A549 (cell line): ENCODE results near the gene TMEM238. TPM values are rescaled to one million over a fixed set of nuclear protein-coding genes. Genes with fewer than 3 reads are reported as not detected.
A peak's percentile ranks its signal among the peaks of the same experiment; 100 is the strongest.

Experiments
- ATAC-seq, 2 experiments: fragments of 200-7000 bp in 1 of 2; fragments of >200 bp in 1 of 2; cut with Nextera tagmentation in 1 of 2; cut with Tn5 transposase in 1 of 2; 3 replicates each; pipeline versions ENCODE4 v1.8.0 to v1.9.1; 2018 to 2020; ENCODE audit warnings: mild to moderate bottlenecking in 1 of 2, moderate library complexity in 1 of 2
- CTCF ChIA-PET: fragments of 300-600 bp; sonication (Branson Sonifier 250); formaldehyde crosslinking; extraction: SDS; loops from one replicate; lab custom pipeline; 2021; ENCODE audit warnings: antibody characterized with exemption, inconsistent platforms; lab: Yijun Ruan, JAX
- POLR2A ChIA-PET: fragments of 350-600 bp; formaldehyde crosslinking; extraction: SDS; loops from one replicate; lab custom pipeline; 2021; ENCODE audit warnings: antibody characterized with exemption, inconsistent platforms; lab: Yijun Ruan, JAX
- DNase-seq, 2 experiments: peaks; one replicate each; pipeline versions ENCODE4 v3.0.0 to v3.0.0-alpha.2; 2011 to 2016; ENCODE audit warnings: low read depth in 1 of 2, low spot score in 1 of 2
- FAIRE-seq: peaks from 2 replicates; lab custom pipeline; 2011; peaks lifted over from hg19 to GRCh38; lab: Jason Lieb, UNC
- H3K27ac ChIP-seq, 2 experiments: fragments of >200 bp; sonication (Bioruptor Twin); formaldehyde crosslinking; 3 replicates each; pipeline ENCODE4 v1.5.1; 2016 to 2017
- H3K4me1 ChIP-seq: fragments of >200 bp; sonication (Bioruptor Twin); formaldehyde crosslinking; 3 replicates; pipeline ENCODE4 v1.6.1; 2016
- H3K4me2 ChIP-seq: fragments of >200 bp; sonication (Bioruptor Twin); formaldehyde crosslinking; 3 replicates; pipeline ENCODE4 v1.6.1; 2016
- H3K4me3 ChIP-seq: fragments of >200 bp; sonication (Bioruptor Twin); formaldehyde crosslinking; 3 replicates; pipeline ENCODE4 v1.5.1; 2016
- H3K9me3 ChIP-seq: fragments of >200 bp; sonication (Bioruptor Twin); formaldehyde crosslinking; 3 replicates; pipeline ENCODE4 v1.6.1; 2016
- E2F6 ChIP-seq: IDR thresholded peaks from 2 replicates; pipeline ENCODE4 v1.6.1; 2012; ENCODE audit warnings: low read depth, borderline replicate concordance
- EHF ChIP-seq: fragments of 250-450 bp; sonication (Bioruptor Pico); IDR thresholded peaks from 2 replicates; pipeline ENCODE4 v1.5.0; 2020; ENCODE audit warnings: mild to moderate bottlenecking
- EHMT2 ChIP-seq: fragments of 200-600 bp; sonication (generic); IDR thresholded peaks from 2 replicates; pipeline ENCODE4 v1.6.1; 2016; ENCODE audit warnings: antibody characterized with exemption, low read depth, mild to moderate bottlenecking, moderate library complexity
- ELK1 ChIP-seq: fragments of 150-350 bp; IDR thresholded peaks from 2 replicates; pipeline ENCODE4 v1.6.1; 2014; ENCODE audit warnings: low read depth, mild to moderate bottlenecking, low read length
- FOSL2 ChIP-seq, 2 experiments: fragments of 450-650 bp in 1 of 2; fragments of >200 bp in 1 of 2; sonication (Bioruptor Twin) in 1 of 2; formaldehyde crosslinking; IDR thresholded peaks; 2 replicates each; pipeline versions ENCODE4 v1.5.0 to v1.6.1; 2016 to 2020; ENCODE audit warnings: mild to moderate bottlenecking in 1 of 2, moderate library complexity in 1 of 2
- HEYL ChIP-seq: fragments of 250-450 bp; sonication (Bioruptor Pico); IDR thresholded peaks from 2 replicates; pipeline ENCODE4 v1.8.0; 2021; ENCODE audit warnings: mild to moderate bottlenecking, moderate library complexity
- HOXB5 ChIP-seq: fragments of 250-450 bp; sonication (Bioruptor Pico); IDR thresholded peaks from 2 replicates; pipeline ENCODE4 v1.5.0; 2020; ENCODE audit warnings: mild to moderate bottlenecking, moderate library complexity
- MAFK ChIP-seq: fragments of 450-650 bp; IDR thresholded peaks from 2 replicates; pipeline ENCODE4 v1.6.1; 2014; ENCODE audit not compliant: partially characterized antibody
- MAZ ChIP-seq: fragments of 150-350 bp; IDR thresholded peaks from 2 replicates; pipeline ENCODE4 v1.6.1; 2014; ENCODE audit warnings: antibody characterized with exemption, low read depth, low read length, borderline replicate concordance
- NPAS2 ChIP-seq: fragments of 250-450 bp; sonication (Bioruptor Pico); IDR thresholded peaks from 2 replicates; pipeline ENCODE4 v1.8.0; 2022; ENCODE audit warnings: mild to moderate bottlenecking, moderate library complexity, borderline replicate concordance
- RCOR1 ChIP-seq: fragments of 150-350 bp; IDR thresholded peaks from 2 replicates; pipeline ENCODE4 v1.6.1; 2014; ENCODE audit warnings: antibody characterized with exemption, low read length, low read depth
- RFX5 ChIP-seq: fragments of 450-650 bp; IDR thresholded peaks from 2 replicates; pipeline ENCODE4 v1.7.1; 2014; ENCODE audit warnings: antibody characterized with exemption, mild to moderate bottlenecking, moderate library complexity
- RNF2 ChIP-seq: fragments of 200-600 bp; sonication (generic); IDR thresholded peaks from 2 replicates; pipeline ENCODE4 v1.6.1; 2016; ENCODE audit warnings: low read depth, mild to moderate bottlenecking, antibody characterized with exemption, moderate library complexity, borderline replicate concordance
- SMC3 ChIP-seq: fragments of >200 bp; sonication (Bioruptor Twin); formaldehyde crosslinking; IDR thresholded peaks from 3 replicates; pipeline ENCODE4 v1.6.1; 2018; ENCODE audit warnings: inconsistent platforms
- ZC3H11A ChIP-seq: fragments of 450-650 bp; IDR thresholded peaks from 2 replicates; pipeline ENCODE4 v1.6.1; 2014; ENCODE audit warnings: antibody characterized with exemption, mild to moderate bottlenecking
- ZFP36 ChIP-seq: fragments of 450-650 bp; IDR thresholded peaks from 2 replicates; pipeline ENCODE4 v1.6.1; 2014; ENCODE audit warnings: borderline replicate concordance; ENCODE audit not compliant: partially characterized antibody
- ZNF302 ChIP-seq: fragments of 250-450 bp; sonication (Bioruptor Pico); IDR thresholded peaks from 2 replicates; pipeline ENCODE4 v1.9.0; 2021; ENCODE audit warnings: inconsistent platforms, mild to moderate bottlenecking, moderate library complexity
- WGBS: methylation state at CpG from one replicate; pipeline ENCODE4 v1.1.6; 2017; ENCODE audit errors: missing lambda C conversion rate; 5-methylcytosine and 5-hydroxymethylcytosine counted together
- polyA plus RNA-seq, 4 experiments: library from polyadenylated mRNA; depleted of rRNA in 3 of 4; stranded (reverse); fragments of >200 nt; fragmentation: RNase III in 1 of 4; extraction: RNeasy Plus Mini Kit Qiagen cat#74134 plus additional on column Dnase treatment in 1 of 4; gene quantifications; 2 replicates in 3 of 4; 3 replicates in 1 of 4; pipeline ENCODE4 v1.2.3, GENCODE V29; 2011 to 2017
- TF ChIP-seq, protein P1 (sequence below): fragments of 250-450 bp; sonication (Bioruptor Pico); IDR thresholded peaks from 2 replicates; pipeline ENCODE4 v1.5.0; 2021; ENCODE audit warnings: mild to moderate bottlenecking, moderate library complexity, borderline replicate concordance
- TF ChIP-seq, protein P2 (sequence below): IDR thresholded peaks from 2 replicates; pipeline ENCODE4 v1.6.1; 2012

TMEM238 gene
- polyA plus RNA-seq, 2 of the 4 experiments (the other 2 are of a cell fraction): 0.70 to 2.5 TPM

DNA sequence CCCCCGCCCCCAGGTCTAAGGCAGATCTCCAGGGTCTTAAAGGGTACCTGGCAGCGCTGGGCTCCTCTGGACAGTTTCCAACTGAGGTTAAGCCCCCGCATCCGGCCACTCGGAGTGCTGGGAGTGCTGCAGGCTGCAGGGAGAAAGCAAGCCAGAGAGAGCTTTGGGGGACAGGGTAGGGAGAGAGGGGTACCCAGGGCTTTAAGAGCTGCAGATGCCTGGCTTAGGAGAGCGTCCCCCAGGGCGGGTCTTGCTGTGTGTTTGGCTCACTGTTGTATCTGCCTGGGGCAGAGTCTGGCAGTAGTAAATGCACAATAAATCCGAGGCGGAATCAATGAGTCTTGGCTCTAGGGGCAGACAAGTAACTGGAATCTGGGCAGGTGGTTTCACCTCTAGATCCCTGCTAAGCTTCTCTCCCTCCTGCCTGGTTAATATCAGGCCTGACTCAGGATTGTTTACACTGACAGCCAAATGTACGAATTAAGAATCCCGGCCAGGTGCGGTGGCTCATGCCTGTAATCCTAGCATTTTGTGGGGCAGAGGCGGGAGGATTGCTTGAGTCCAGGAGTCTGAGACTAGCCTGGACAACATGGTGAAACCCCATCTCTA, 28.8 kb downstream of the TMEM238 start:
- H3K27ac ChIP-seq: peak overlapping the region in 1 of 2 experiments; percentile 84; a peak in 3 of 6 replicates
- no peak for FAIRE-seq
- H3K4me2 ChIP-seq: peak overlapping the region; percentile 82; the same call in 1 of the 3 replicates
- no peaks in the 10 kb centered on the region for H3K9me3 ChIP-seq
- no peak for DNase-seq
- no peak for ATAC-seq
- H3K4me3 ChIP-seq: no peak overlapping the region
- ChIA-PET POLR2A (interaction anchor here (1.3 kb wide), 1 partner anchor 16 kb away, joined by 3 read pairs; the partner anchor contains the start of gene KMT5C), CTCF (interaction anchor here (0.9 to 14.8 kb wide), 9 partner anchors 11 to 209 kb away, joined by 3 to 105 read pairs (median 4); partner anchors contain the start of gene KMT5C)
- peaks cover 12% of the 10 kb centered on the region for H3K4me1 ChIP-seq
- 44% methylated on average over 11 of the region's 13 CpGs for WGBS
- TF ChIP-seq RFX5 (no peak), HOXB5 (no peak), NPAS2 (CRISPR knock-in tag) (no peak)

- POLR2A ChIA-PET: interaction anchor here (1.3 kb wide), 1 partner anchor 15 kb away, joined by 3 read pairs; the partner anchor contains the start of gene KMT5C
- ATAC-seq (no peak; a peak in 1 of 6 replicates), FAIRE-seq (no peak), DNase-seq (no peak)
- WGBS: 21% methylated on average over 16 of the region's 43 CpGs
- no peaks in the 10 kb centered on the region for H3K9me3 ChIP-seq
- peak within 1 kb of the TSS; percentile 62 to 84 for H3K27ac ChIP-seq
- H3K4me2 ChIP-seq: peak within 1 kb of the TSS; percentile 82
- TF ChIP-seq ZFP36 (no peak), HEYL (no peak), ZC3H11A (no peak), SMC3 (no peak), FOSL2 (IDR thresholded peaks at IDR 0.05) (no peak), FOSL2 (CRISPR knock-in tag; IDR thresholded peaks at IDR 0.05) (no peak), RCOR1 (no peak), EHMT2 (no peak), HOXB5 (no peak), ELK1 (no peak)
- TF ChIP-seq, protein P1, sequence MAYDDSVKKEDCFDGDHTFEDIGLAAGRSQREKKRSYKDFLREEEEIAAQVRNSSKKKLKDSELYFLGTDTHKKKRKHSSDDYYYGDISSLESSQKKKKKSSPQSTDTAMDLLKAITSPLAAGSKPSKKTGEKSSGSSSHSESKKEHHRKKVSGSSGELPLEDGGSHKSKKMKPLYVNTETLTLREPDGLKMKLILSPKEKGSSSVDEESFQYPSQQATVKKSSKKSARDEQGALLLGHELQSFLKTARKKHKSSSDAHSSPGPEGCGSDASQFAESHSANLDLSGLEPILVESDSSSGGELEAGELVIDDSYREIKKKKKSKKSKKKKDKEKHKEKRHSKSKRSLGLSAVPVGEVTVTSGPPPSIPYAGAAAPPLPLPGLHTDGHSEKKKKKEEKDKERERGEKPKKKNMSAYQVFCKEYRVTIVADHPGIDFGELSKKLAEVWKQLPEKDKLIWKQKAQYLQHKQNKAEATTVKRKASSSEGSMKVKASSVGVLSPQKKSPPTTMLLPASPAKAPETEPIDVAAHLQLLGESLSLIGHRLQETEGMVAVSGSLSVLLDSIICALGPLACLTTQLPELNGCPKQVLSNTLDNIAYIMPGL (CRISPR knock-in tag): no peak
- CTCF ChIA-PET: interaction anchor here (1.1 to 14.8 kb wide), 5 partner anchors 16 to 151 kb away, joined by 3 to 105 read pairs (median 5); partner anchors contain the start of gene KMT5C
- peak within 1 kb of the TSS; percentile 50 for H3K4me3 ChIP-seq
- H3K4me1 ChIP-seq: peaks cover 12% of the 10 kb centered on the region
Observed at GRCh38 chr19:55354698-55355212, 29.3 kb downstream of the TMEM238 start, which contains the start of gene COX6B2. COX6B2 (minus strand) TSS chr19:55354719; CDS start chr19:55354521, 198 bp downstream.

GRCh38 chr19:55353803-55354697, 30.0 kb downstream of the TMEM238 start:
- Histone ChIP-seq H3K4me1 (peaks cover 12% of the 10 kb centered on the region), H3K9me3 (no peaks in the 10 kb centered on the region), H3K27ac (peak overlapping the region; percentile 62 to 84), H3K4me3 (peak overlapping the region; percentile 50), H3K4me2 (peak overlapping the region; percentile 82)
- peak; percentile 75 to 91 for ATAC-seq
- no peak for FAIRE-seq
- no peak for TF ChIP-seq ZC3H11A
- TF ChIP-seq RFX5: no peak
- TF ChIP-seq MAFK: no peak
- 0 out of 2 replicates have a peak, but pooled peaks have one; percentile 8 for TF ChIP-seq MAZ
- TF ChIP-seq ZNF302 (CRISPR knock-in tag): no peak
- TF ChIP-seq, protein P2, sequence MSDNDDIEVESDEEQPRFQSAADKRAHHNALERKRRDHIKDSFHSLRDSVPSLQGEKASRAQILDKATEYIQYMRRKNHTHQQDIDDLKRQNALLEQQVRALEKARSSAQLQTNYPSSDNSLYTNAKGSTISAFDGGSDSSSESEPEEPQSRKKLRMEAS: peak; percentile 57
- no peak for TF ChIP-seq NPAS2 (CRISPR knock-in tag)
- TF ChIP-seq RNF2: peak; percentile 72; the same call in 1 of the 2 replicates
- TF ChIP-seq EHF: no peak
- 0 out of 2 replicates have a peak, but pooled peaks have one; percentile 42 for TF ChIP-seq E2F6
- WGBS: 6% methylated on average over 42 of the region's 72 CpGs
- peak; percentile 75 to 90 for DNase-seq
- ChIA-PET POLR2A (interaction anchor here (2.0 kb wide), 1 partner anchor 15 kb away, joined by 10 read pairs; the partner anchor contains the start of gene KMT5C), CTCF (interaction anchor here (1.1 to 3.2 kb wide), 4 partner anchors 15 to 62 kb away, joined by 3 to 18 read pairs (median 6); partner anchors contain the start of gene KMT5C)
